HG02973 (cell line): ENCODE data around the gene GNG2.

ENCODE experiments used
- ATAC-seq: cut with Tn5 transposase; IDR thresholded peaks from one replicate; pipeline ENCODE4 v1.9.1; 2021; ENCODE audit warnings: moderate library complexity; ENCODE audit not compliant: unreplicated experiment

GNG2 gene

DNA sequence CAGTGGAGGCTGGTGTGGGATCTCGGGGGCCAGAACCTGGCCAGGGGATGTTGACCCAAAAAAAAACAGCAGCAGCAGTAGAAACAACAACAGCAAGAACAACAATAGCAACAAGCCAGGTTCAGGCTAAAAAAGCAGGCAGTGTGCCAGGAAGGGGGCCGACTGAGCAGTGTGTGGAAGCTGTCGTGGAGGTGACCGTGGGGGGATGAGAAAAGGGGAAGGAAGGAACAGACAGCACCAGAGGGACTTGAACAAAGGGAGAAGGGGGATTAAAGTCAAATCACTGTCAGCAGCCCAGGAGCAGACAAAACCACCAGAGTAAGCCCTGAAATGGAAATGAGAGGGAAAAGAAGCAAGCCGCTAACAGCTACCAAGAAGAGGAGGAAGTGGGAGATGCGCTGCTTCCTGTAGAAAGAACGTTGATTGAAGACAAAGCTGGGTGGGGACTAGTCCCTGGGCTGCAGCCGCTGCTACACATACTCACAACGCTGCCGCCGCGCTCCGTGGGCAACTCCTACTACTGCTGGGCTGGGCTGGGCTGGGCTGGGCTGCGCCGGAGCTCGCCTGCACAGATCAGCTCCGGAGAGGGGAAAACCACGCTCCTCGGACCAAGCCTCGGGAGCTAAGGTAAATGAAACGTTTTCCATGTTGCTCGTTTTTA, at the start of gene GNG2:
GNG2 (plus strand) TSS at position 449 of the 661 bp plus-strand sequence. CDS start 90,067 bp downstream, outside the sequence.
- peak; percentile 87 for ATAC-seq

- no peak for ATAC-seq
These were observed 48.7 kb upstream of the GNG2 start for GRCh38 chr14:51811706-51812105.

- ATAC-seq: no peak
These were observed 44.4 kb upstream of the GNG2 start for GRCh38 chr14:51816031-51816430.

DNA sequence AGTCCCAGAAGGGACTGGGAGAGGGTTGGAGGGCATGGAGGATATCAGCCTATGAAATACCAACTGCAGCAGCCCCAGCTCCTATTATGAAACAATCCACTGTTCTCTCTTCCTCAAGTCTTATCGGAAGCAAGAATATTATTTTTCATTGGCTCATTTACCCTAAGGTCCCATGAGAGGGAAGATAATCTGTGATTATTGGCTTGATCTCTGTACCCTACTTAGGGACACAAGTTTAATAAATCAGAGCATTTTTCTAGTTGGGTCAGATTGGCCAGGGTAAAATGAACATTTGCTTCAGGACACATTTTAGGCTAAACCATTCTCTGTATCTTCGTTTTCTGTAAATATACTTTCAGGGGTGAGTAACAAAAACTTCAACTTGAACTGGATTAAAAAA, 43.1 kb upstream of the GNG2 start:
- no peak for ATAC-seq

DNA sequence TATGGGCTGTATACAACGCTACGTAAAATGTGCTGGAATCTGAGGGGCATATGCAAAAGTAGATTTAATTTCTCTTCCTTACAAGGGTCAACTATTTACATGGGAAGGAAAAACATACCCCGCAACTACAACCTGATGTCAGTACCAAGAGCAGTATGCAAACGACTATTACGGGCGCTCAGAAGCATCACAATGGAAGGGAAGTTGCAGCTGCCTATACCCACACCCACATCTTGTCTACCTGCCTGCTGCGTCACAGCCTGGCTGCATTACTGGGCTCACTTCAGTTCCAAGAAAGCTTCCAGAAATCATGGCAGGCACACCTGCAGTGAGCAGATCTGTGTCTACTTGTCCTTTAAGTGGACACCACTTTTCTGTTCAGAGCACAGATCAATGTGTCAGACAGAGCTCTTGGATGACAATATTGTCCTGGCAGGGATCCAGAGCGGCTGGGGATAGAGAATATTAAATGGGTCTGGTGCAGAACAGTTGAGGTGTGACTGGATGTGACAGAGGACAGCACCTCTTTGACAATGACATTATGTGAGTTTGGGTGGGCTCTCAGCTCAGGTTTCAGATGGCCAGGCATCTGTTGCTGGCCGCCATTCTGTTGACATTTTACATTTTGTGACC, 41.5 kb upstream of the GNG2 start:
- no peak for ATAC-seq

- no peak for ATAC-seq
These were observed 38.6 kb upstream of the GNG2 start for GRCh38 chr14:51821822-51822221.

GRCh38 chr14:51822499-51822898, 37.9 kb upstream of the GNG2 start:
- ATAC-seq: no peak

DNA sequence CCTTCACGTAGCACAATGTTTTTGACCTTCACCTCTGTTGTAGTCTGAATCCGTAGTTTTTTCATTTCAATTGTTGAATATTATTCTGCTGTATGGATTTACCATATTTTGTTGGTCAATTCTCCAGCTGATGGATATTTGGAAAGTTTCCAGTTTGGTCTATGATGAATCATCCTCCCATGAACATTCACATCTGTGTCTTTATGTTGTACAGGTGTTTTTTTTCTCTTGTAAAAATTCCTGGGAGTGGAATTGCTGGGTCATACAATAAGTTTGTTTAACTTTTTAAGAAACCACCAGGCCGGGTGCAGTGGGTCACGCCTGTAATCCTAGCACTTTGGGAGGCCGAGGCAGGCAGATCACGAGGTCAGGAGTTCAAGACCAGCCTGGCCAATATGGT, 36.7 kb upstream of the GNG2 start:
- no peak for ATAC-seq

DNA sequence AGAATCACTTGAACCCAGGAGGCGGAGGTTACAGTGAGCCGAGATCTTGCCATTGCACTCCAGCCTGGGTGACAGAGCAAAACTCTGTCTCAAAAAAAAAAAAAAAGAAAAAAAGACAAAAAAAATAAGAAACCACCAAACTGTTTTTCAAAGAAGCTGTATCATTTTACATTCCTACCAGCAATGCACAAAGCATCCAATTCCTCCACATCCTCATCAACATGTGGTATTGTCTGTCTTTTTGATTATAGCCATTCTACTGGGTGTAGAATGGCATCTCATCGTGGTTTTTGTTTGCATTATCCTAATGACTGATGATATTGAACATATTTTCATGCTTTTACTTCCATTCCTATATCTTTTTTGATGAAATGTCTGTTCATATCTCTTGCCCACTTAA, 36.2 kb upstream of the GNG2 start:
- ATAC-seq: no peak

DNA sequence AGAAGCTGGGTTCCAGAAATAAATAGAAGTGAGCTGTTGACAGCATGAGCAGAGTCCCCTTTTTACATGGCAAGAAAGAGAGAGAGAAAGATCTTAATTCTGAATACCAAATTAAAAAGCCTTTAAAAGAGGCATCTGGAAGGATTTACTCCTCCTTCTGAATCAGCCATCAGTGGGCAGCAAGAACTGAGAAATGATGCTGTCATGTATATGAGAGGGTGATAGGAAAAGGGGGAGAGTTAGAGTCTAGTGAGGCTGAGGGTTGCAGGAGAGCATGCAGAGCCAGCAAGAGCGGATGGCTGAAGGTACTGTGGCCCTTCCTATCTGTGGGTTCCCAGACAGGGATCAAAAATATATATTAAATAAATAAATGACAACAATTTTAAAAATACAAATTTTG, 34.5 kb upstream of the GNG2 start:
- no peak for ATAC-seq

- ATAC-seq: peak; percentile 78
These were observed 32.2 kb upstream of the GNG2 start for GRCh38 chr14:51828017-51828797.

DNA sequence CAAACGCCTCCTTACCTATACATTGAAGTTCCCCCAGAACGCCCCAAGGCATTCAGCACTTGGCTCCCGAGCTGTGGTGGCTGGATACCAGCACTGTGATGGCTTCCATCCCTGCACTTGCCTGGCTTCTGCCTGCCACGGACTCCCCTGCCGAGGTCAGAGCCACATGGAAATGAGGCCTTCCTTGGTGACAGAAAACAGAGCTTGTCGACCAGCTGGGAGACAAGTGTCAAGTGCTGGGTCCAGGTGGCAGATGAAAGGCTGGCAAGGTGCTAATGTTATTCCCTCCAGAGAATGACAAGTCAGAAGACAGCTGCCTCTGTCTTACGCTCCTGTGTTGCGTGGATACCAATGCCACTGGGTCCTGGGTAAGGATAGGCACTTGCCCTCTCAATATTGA, 26.2 kb upstream of the GNG2 start:
- ATAC-seq: no peak

DNA sequence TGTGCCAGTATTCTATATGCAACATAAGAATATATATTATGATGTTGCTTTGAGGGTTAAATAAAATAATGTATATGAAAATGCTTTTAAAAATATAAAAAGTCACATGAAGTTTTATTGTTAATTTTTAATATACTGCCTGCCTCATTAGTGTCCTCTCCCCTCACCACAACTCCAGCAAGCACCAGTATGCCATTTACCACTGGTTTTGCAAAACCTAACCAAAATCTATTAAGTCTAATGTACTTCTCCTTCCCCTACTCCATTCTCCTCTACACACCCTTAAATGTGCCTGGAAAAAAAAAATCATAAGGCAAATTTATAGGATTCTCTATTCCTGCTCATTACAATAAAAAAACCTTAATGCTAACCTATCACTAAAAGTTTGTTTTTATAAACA, 24.0 kb upstream of the GNG2 start:
- no peak for ATAC-seq

DNA sequence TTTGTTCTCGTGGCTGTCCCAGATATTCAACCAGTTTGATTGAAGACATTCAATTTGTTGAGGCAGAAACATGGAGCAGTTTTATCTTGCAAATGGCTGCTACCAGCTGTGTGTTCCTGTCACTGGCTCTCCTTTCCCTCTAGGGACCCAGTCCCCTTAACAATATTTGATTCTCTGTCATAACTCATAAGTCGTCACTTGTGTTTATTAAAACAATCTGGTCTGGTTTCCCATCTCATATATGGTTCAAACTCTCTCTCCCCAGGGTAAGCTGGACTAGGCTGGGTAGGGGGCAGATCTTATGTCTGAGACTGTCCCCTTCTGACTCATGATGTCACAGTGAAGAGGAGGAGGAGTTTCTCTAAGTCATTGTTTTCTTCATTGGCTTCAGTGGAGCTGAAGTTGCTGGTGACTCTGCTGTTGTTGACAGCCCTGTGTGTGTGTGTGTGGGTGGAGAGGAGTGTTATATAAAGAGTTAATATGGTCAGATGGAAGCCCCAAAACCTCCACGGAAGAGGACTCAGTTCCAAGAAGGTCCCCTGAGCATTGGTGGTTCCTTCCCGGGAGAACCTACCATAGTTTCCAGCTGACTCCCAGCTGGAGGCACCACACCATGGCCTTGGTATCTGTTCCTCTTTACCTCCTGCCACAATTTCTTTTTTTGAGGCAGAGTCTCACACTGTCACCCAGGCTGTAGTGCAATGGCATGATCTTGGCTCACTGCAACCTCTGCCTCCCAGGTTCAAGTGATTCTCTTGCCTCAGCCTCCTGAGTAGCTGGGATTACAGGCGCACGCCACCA, 16.1 kb upstream of the GNG2 start:
- ATAC-seq: peak; percentile 35

- ATAC-seq: no peak
These were observed 14.6 kb upstream of the GNG2 start for GRCh38 chr14:51845811-51846210.

DNA sequence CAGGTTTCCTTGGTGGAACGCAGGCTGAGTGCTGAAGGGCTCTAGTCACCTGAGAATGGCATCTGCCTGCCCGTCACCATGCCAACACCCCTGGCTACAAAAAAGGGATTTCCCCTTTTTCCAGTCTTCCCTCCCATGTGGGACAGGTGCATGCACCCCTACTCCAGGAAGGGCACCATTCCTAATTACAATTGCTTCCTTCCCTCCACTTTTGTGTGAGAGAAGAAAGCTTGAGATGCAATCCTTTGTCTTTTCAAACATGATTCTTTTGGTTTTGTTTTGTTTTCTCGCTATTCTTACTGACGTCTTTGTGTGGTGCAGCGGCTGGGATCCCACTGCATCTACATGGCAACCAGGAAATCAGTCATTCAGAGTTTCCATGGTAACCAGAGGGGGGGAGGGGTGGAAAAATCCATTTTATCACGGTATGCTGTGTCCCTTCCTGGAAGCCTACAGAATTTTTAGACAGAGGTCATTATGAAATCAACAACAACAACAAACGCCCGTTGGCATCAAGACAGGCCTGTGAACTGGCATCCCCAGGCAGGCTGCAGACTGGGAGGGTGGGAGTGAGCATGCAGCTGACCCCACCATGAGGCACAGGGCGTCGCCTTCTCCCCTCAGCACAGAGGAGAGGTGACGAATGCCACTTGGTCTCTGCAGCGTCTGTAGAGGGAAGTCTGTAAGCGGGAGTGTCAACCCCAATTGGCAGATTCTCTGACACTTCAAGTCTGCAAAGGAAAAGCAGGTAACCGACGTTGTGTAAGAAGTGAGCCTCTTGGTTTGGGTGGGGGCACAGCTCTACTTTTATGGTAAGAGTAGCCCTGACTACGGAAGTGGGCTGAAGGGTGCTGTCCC, 13.6 kb upstream of the GNG2 start:
- ATAC-seq: peak; percentile 76

- no peak for ATAC-seq
These were observed 13.0 kb upstream of the GNG2 start for GRCh38 chr14:51847489-51847796.

GRCh38 chr14:51848120-51848519, 12.3 kb upstream of the GNG2 start:
- ATAC-seq: no peak

DNA sequence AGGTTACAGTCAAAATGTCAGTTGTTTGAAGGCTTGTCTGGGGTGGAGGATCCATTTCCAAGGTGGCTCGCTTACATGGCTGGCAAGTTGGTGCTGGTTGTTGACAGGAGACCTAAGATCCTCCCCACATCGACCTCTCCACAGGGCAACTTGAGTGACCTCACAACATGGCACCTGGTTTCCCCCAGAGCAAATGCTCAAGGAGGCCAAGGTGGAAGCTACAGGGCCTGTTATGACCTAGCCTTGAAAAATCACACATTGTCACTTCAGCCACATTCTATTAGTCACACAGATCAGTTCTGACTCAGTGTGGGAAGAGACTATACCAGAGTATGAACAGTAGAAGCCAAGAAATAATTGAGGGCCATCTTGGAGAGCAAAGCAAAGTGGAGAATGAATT, 11.3 kb upstream of the GNG2 start:
- ATAC-seq: no peak

DNA sequence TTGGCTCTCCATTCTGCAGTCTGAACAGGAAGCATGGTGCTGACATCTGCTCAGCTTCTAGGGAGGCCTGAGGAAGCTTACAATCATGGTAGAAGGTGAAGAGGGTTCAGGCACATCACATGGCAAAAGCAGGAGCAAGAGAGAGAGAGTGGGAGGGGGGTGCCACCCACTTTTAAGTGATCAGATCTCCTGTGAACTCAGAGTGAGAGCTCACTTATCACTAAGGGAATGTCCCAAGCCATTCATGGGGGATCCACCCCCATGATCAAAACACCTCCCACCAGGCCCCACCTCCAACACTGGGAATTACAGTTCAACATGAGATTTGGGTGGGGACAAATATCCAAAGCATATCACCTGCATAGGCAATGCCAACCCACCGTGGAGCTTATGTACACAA, 9.8 kb upstream of the GNG2 start:
- no peak for ATAC-seq

- no peak for ATAC-seq
These were observed 7.9 kb upstream of the GNG2 start for GRCh38 chr14:51852541-51852940.
